HepG2 (cell line): ENCODE measurements around the gene ULK4. TPM values are rescaled to one million over a fixed set of nuclear protein-coding genes. Genes with fewer than 3 reads are reported as not detected.

Experiments used
- ATAC-seq: fragments of 200-7000 bp; cut with Tn5 transposase; 3 replicates; pipeline ENCODE4 v1.9.1; 2020; ENCODE audit warnings: mild to moderate bottlenecking, moderate library complexity
- BruUV-seq: library from RNA; stranded (reverse); fragments of 400-500 nt; replicated peaks from 2 replicates; lab custom pipeline; 2021; lab: Mats Ljungman, UMichigan
- CTCF ChIA-PET: fragments of 300-600 bp; formaldehyde crosslinking; extraction: SDS; loops from one replicate; lab custom pipeline; 2021; ENCODE audit warnings: low total read pairs, inconsistent platforms, low intra/inter-chr PET ratio; lab: Yijun Ruan, JAX
- POLR2A ChIA-PET: fragments of 350-600 bp; sonication (Branson Sonifier 250); formaldehyde crosslinking; loops from one replicate; lab custom pipeline; 2020; ENCODE audit warnings: antibody characterized with exemption, inconsistent platforms; lab: Yijun Ruan, JAX
- DNase-seq: peaks from one replicate; pipeline ENCODE4 v3.0.0-alpha.2; 2015; ENCODE audit warnings: low spot score
- FAIRE-seq: peaks from 3 replicates; lab custom pipeline; 2011; peaks lifted over from hg19 to GRCh38; lab: Jason Lieb, UNC
- H2AFZ ChIP-seq: one replicate; pipeline ENCODE4 v1.6.1; 2011; ENCODE audit warnings: low read length, inconsistent platforms
- H3K27ac ChIP-seq: fragments of 300-600 bp; 3 replicates; pipeline ENCODE4 v1.8.0; 2011; ENCODE audit warnings: mixed run types, mild to moderate bottlenecking, mixed read lengths, low read length, inconsistent platforms; ENCODE audit not compliant: insufficient read depth; ENCODE audit errors: extremely low read length
- H3K27me3 ChIP-seq, 2 experiments: fragments of 200-600 bp in 1 of 2; 2 replicates in 1 of 2; 3 replicates in 1 of 2; pipeline versions ENCODE4 v1.6.0 to v1.8.0; 2011; ENCODE audit warnings: low read length in 2 of 2, mild to moderate bottlenecking in 2 of 2, moderate library complexity in 2 of 2, inconsistent platforms in 1 of 2; ENCODE audit not compliant: insufficient read depth in 2 of 2, control insufficient read depth in 1 of 2
- H3K36me3 ChIP-seq, 2 experiments: fragments of 200-600 bp in 1 of 2; replicated peaks in 1 of 2; 2 replicates in 1 of 2; 3 replicates in 1 of 2; pipeline versions ENCODE4 v1.5.1 to v1.8.0; 2011; ENCODE audit warnings: low read length in 2 of 2, inconsistent platforms in 1 of 2; ENCODE audit not compliant: insufficient read depth in 2 of 2, control insufficient read depth in 1 of 2
- H3K4me1 ChIP-seq: 2 replicates; pipeline ENCODE4 v1.5.1; 2012; ENCODE audit warnings: low read length, inconsistent platforms; ENCODE audit not compliant: insufficient read depth
- H3K4me2 ChIP-seq: 2 replicates; pipeline ENCODE4 v1.6.0; 2011; ENCODE audit warnings: low read depth, low read length, inconsistent platforms
- H3K4me3 ChIP-seq, 3 experiments: fragments of 200-600 bp in 1 of 3; sonication (generic), shearing (Covaris generic) in 1 of 3; replicated peaks in 1 of 3; 2 replicates each; pipeline ENCODE4 v1.5.1; 2011 to 2016; ENCODE audit warnings: low read length in 3 of 3, inconsistent platforms in 2 of 3, low read depth in 2 of 3, mild to moderate bottlenecking in 2 of 3, control low read depth in 1 of 3, mixed read lengths in 1 of 3; ENCODE audit not compliant: insufficient read depth in 1 of 3
- H3K79me2 ChIP-seq: one replicate; pipeline ENCODE4 v1.6.1; 2011; ENCODE audit warnings: low read length, inconsistent platforms; ENCODE audit not compliant: insufficient read depth
- H3K9ac ChIP-seq: 2 replicates; pipeline ENCODE4 v1.6.0; 2011; ENCODE audit warnings: mild to moderate bottlenecking, low read depth, low read length, inconsistent platforms; ENCODE audit not compliant: insufficient read depth
- H3K9me3 ChIP-seq: 2 replicates; pipeline ENCODE4 v1.5.1; 2012; ENCODE audit warnings: mild to moderate bottlenecking, low read length
- H4K20me1 ChIP-seq: 2 replicates; pipeline ENCODE4 v1.6.0; 2011; ENCODE audit warnings: inconsistent platforms, mild to moderate bottlenecking, low read length, moderate library complexity; ENCODE audit not compliant: insufficient read depth
- ARHGAP35 ChIP-seq: sonication (generic); formaldehyde crosslinking; IDR thresholded peaks from 2 replicates; pipeline ENCODE4 v1.9.0; 2022; ENCODE audit warnings: mild to moderate bottlenecking, inconsistent platforms, moderate library complexity, missing genetic modification reagents, borderline replicate concordance
- ATF7-NPFF ChIP-seq: sonication (generic); formaldehyde crosslinking; IDR thresholded peaks from 2 replicates; pipeline ENCODE4 v1.8.1; 2023; ENCODE audit warnings: mild to moderate bottlenecking, low read depth, missing genetic modification reagents, moderate library complexity
- FOXO4 ChIP-seq: sonication (generic); formaldehyde crosslinking; conservative IDR thresholded peaks from 2 replicates; pipeline ENCODE4 v1.8.1; 2023; ENCODE audit warnings: missing genetic modification reagents
- HOXD1 ChIP-seq: sonication (generic); formaldehyde crosslinking; IDR thresholded peaks from 2 replicates; pipeline ENCODE4 v1.5.0; 2020; ENCODE audit warnings: missing genetic modification reagents
- MYC ChIP-seq: sonication (generic); formaldehyde crosslinking; IDR thresholded peaks from 2 replicates; pipeline ENCODE4 v1.9.0; 2021; ENCODE audit warnings: missing genetic modification reagents, borderline replicate concordance
- PRPF4 ChIP-seq: fragments of 200-400 bp; formaldehyde crosslinking; IDR thresholded peaks from 2 replicates; pipeline ENCODE4 v1.6.1; 2016; ENCODE audit warnings: low read length, low read depth; ENCODE audit not compliant: poor library complexity, severe bottlenecking
- SNAI1 ChIP-seq: sonication (generic); formaldehyde crosslinking; IDR thresholded peaks from 2 replicates; pipeline ENCODE4 v1.5.0; 2020; ENCODE audit warnings: mild to moderate bottlenecking, missing genetic modification reagents, borderline replicate concordance
- ZNF24 ChIP-seq: fragments of 450-650 bp; IDR thresholded peaks from 2 replicates; pipeline ENCODE4 v1.6.1; 2017; ENCODE audit warnings: antibody characterized with exemption, mild to moderate bottlenecking
- ZNF720 ChIP-seq: sonication (generic); formaldehyde crosslinking; IDR thresholded peaks from 2 replicates; pipeline ENCODE4 v1.4.0; 2020; ENCODE audit warnings: missing genetic modification reagents
- ZNF891 ChIP-seq: sonication (generic); formaldehyde crosslinking; IDR thresholded peaks from 2 replicates; pipeline ENCODE4 v1.5.0; 2020; ENCODE audit warnings: mild to moderate bottlenecking, missing genetic modification reagents
- WGBS: methylation state at CpG from one replicate; pipeline ENCODE4 v1.1.6; 2017; ENCODE audit warnings: low lambda C conversion rate; 5-methylcytosine and 5-hydroxymethylcytosine counted together
- in situ Hi-C: cut with HindIII; loops from 2 replicates; pipeline ENCODE4 v1.10.0; 2017; ENCODE audit warnings: low pct_unique_long_range_greater_than_20kb; ENCODE audit not compliant: extremely low pct_ligation_motif_present
- intact Hi-C: fragments of 100-400 bp; cut with micrococcal nuclease; formaldehyde crosslinking; loops from one replicate; pipeline ENCODE4 v1.10.0; 2022; ENCODE audit not compliant: unreplicated experiment
- polyA plus RNA-seq, 8 experiments: library from polyadenylated mRNA; depleted of rRNA in 3 of 8; stranded (reverse) in 7 of 8; unstranded in 1 of 8; fragments of >200 nt; fragmentation: Illumina TruSeq in 4 of 8; extraction: Trizol in 4 of 8; gene quantifications; 2 replicates each; pipeline versions ENCODE4 v1.2.1 to v1.2.3, GENCODE V29; 2011 to 2016; ENCODE audit warnings: low read depth in 4 of 8, missing spikeins in 1 of 8, mixed read lengths in 1 of 8; ENCODE audit not compliant: insufficient read depth in 1 of 8
- total RNA-seq, 5 experiments: library from RNA; depleted of rRNA; stranded (reverse); fragments of >200 nt; fragmentation: Illumina TruSeq; extraction: Trizol; gene quantifications; 2 replicates each; pipeline ENCODE4 v1.2.3, GENCODE V29; 2016; ENCODE audit warnings: low read depth in 1 of 5

ULK4 gene
- total and polyA plus RNA-seq, 2 of the 13 experiments (the other 11 are each of a cell fraction or from before 2014, with no cell fraction given), result 6.7 to 11.8 TPM

GRCh38 chr3:41684797-41685735 is 276.8 kb downstream of the ULK4 start:
- Histone ChIP-seq H3K36me3 (no peaks in the 10 kb centered on the region), H3K9me3 (no peaks in the 10 kb centered on the region), H2AFZ (no peak overlapping the region), H3K9ac (no peak overlapping the region), H4K20me1 (no peaks in the 10 kb centered on the region), H3K4me3 (no peak overlapping the region), H3K79me2 (no peaks in the 10 kb centered on the region), H3K27ac (no peak overlapping the region), H3K4me2 (no peak overlapping the region), H3K27me3 (no peaks in the 10 kb centered on the region), H3K4me1 (peaks cover 36% of the 10 kb centered on the region)
- ChIA-PET CTCF (no interaction called here), POLR2A (no interaction called here)
- 0 out of 2 replicates have a peak, but pooled peaks have one; percentile 36 for TF ChIP-seq FOXO4
- TF ChIP-seq MYC (CRISPR knock-in tag), result no peak
- 95% methylated on average over 4 of the region's 4 CpGs for WGBS
- in situ Hi-C loops (no loop called here), intact Hi-C loops (no loop called here)
- BruUV-seq, result no TSS peak
- DNase-seq, result no peak
- FAIRE-seq, result no peak
- no peak for ATAC-seq

- DNase-seq (peak; percentile 72), ATAC-seq (peak; percentile 68), FAIRE-seq (no peak)
- ChIA-PET POLR2A (no interaction called here), CTCF (no interaction called here)
- H3K27me3 ChIP-seq, result no peaks in the 10 kb centered on the region
- 43% methylated on average over 10 of the region's 10 CpGs for WGBS
- H3K9ac ChIP-seq, result no peak overlapping the region
- peaks cover 33% of the 10 kb centered on the region for H3K4me1 ChIP-seq
- no peaks in the 10 kb centered on the region for H3K79me2 ChIP-seq
- BruUV-seq, result no TSS peak
- H3K9me3 ChIP-seq, result no peaks in the 10 kb centered on the region
- in situ Hi-C loops, result no loop called here
- no peak overlapping the region for H3K4me3 ChIP-seq
- no peaks in the 10 kb centered on the region for H3K36me3 ChIP-seq
- H2AFZ ChIP-seq, result no peak overlapping the region
- peak overlapping the region; percentile 26 for H3K4me2 ChIP-seq
- H4K20me1 ChIP-seq, result no peaks in the 10 kb centered on the region
- no peak overlapping the region for H3K27ac ChIP-seq
- intact Hi-C loops, result no loop called here
- no peak for TF ChIP-seq ZNF891
- TF ChIP-seq ARHGAP35 (CRISPR knock-in tag), result no peak
- TF ChIP-seq SNAI1 (CRISPR knock-in tag), result no peak
- TF ChIP-seq PRPF4, result no peak
- no peak for TF ChIP-seq ZNF24
- TF ChIP-seq ATF7-NPFF (CRISPR knock-in tag), result no peak
- TF ChIP-seq ZNF720, result no peak
- TF ChIP-seq HOXD1, result no peak
Measured at GRCh38 chr3:41683666-41684350, 278.1 kb downstream of the ULK4 start.
